Epithelial cell of proximal tubule (primary cell): ENCODE measurements around the gene KLK14. TPM values are rescaled to one million over a fixed set of nuclear protein-coding genes. Genes with fewer than 3 reads are reported as not detected.

Source experiments
- DNase-seq: peaks from one replicate; pipeline ENCODE4 v3.0.0-alpha.2; 2011; ENCODE audit warnings: low read depth
- H3K4me3 ChIP-seq: 2 replicates; pipeline ENCODE4 v1.5.1; 2011; ENCODE audit warnings: low read depth, mild to moderate bottlenecking, low read length
- total RNA-seq: library from RNA; depleted of rRNA; stranded (reverse); fragments of >200 nt; gene quantifications from 2 replicates; pipeline ENCODE4 v1.2.3, GENCODE V29; 2015
- TF ChIP-seq, protein P1 (sequence below): conservative IDR thresholded peaks from 2 replicates; pipeline ENCODE4 v1.5.1; 2012; ENCODE audit warnings: low read depth, mild to moderate bottlenecking, low read length

Gene KLK14
- total RNA-seq, 1 donor from 2014 or later: 0.17 TPM

DNA sequence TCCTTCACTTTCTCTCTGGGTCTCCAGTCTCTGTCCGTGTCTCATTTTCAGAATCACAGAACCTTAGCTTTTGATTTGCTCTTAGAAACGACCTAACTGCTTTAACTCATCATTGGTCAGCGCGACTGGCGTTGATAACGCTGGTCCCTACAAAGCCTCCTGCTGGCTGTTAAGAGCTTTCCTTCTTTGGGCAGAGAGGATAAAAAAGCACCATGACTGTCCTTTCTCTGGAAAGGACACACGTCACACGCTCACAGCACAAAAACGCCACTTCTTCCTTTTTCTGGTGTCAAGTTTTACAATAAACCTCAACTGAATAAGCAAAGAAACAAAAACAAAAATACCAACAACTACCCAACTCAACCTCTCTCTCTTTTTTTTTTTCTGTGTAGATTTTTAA, 46.2 kb downstream of the KLK14 start:
- DNase-seq: no peak
- TF ChIP-seq, protein P1, sequence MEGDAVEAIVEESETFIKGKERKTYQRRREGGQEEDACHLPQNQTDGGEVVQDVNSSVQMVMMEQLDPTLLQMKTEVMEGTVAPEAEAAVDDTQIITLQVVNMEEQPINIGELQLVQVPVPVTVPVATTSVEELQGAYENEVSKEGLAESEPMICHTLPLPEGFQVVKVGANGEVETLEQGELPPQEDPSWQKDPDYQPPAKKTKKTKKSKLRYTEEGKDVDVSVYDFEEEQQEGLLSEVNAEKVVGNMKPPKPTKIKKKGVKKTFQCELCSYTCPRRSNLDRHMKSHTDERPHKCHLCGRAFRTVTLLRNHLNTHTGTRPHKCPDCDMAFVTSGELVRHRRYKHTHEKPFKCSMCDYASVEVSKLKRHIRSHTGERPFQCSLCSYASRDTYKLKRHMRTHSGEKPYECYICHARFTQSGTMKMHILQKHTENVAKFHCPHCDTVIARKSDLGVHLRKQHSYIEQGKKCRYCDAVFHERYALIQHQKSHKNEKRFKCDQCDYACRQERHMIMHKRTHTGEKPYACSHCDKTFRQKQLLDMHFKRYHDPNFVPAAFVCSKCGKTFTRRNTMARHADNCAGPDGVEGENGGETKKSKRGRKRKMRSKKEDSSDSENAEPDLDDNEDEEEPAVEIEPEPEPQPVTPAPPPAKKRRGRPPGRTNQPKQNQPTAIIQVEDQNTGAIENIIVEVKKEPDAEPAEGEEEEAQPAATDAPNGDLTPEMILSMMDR: no peak
- H3K4me3 ChIP-seq: no peak overlapping the region

DNA sequence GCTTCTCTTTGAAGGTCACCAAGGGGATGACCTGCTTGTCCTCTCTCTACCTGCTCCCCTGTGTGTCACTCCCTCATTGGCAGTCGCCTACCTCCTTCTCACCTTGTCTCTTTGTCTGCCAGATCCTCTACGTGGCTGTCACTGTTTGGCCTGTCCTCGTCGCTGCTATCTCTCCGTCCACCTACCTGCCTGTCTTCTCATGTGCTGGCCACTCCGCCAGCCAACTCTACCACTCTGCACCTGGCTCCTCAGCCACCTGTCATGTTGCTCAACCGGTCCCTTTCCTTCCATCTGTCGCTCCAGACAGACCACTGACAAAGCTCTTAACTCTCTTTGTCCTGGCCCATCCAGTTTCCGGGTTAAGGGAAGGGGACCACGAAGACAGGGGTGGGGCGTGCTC, 48.0 kb downstream of the KLK14 start, which contains the start of gene KLK12:
TSS of gene KLK12 (minus strand) at position 299 of the 400 bp plus-strand sequence. CDS start 381 bp downstream, outside the sequence.
- DNase-seq: no peak
- TF ChIP-seq, protein P1: no peak

GRCh38 chr19:51031880-51032225, 50.8 kb downstream of the KLK14 start:
- no peak for DNase-seq
- TF ChIP-seq, protein P1: no peak
- no peak overlapping the region for H3K4me3 ChIP-seq

More for the DNA sequence above, 48.0 kb downstream of the KLK14 start, which contains the start of gene KLK12:
- H3K4me3 ChIP-seq: no peak within 1 kb of the TSS

DNA sequence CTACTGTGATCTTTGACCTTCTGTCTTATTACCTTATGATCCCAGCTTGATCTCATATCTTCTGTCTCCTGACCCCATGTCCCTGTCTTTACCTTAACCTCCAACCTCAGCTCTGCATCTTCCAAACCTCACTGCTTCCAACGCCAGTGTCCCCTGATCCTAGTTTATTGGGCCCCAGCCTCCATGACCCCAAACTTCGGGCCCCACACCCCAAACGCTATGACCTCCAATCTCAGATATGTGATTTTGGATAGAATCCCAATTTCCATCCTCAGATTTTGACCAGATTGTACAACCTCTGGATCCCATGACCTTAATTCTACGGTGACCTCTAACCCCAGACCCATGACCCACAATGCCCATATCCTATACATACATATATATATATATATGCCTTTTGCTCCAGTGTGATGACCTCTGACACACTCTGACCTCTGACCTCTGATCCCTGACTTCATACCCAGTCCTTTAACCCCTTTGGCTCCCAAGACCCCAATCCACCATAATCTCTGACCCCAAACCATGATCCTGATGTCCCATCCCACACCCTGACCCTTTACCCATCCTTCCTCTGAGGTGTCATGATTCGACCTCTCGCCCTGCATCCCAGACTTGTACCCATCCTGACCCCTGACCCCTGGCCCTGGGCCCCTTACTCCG, 51.3 kb downstream of the KLK14 start:
- TF ChIP-seq, protein P1: no peak
- H3K4me3 ChIP-seq: no peak overlapping the region
- no peak for DNase-seq

DNA sequence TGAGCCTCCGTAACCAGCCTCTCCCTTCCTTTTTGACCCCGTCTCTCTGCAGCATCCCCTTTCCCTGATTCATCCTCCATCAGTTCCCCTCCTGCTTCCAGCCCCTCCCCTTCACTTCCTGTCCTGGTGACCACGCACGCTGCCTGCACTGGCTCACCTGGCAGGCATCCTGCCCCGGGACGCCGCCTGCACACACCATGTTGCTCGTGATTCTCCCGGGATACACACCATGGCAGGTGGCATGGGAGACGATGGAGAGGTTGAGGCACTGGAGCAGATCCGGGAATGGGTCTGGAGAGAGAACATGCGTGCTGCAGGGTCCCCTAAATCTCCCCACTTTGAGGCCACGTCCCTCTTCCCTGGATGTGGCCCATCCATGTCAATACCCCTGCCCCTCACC, 52.1 kb downstream of the KLK14 start:
- DNase-seq: no peak
- H3K4me3 ChIP-seq: no peak overlapping the region
- TF ChIP-seq, protein P1: no peak

DNA sequence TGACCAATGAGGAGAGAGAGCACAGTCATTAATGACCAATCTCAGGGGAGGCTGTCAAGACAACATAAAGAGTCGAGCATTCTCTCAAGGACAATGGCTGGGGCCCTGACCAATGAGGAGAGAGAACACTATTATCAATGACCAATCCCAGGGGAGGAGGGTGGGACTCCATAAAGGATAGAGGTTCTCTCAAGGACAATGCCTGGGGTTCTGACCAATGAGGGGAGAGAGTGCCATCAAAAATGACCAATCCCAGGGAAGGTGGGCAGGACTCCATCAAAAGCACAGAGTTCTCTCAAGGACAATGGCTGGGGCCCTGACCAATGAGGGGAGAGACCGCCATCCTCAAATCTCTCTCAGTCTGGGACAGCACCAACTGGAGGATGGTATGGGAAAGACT, 53.0 kb downstream of the KLK14 start:
- no peak overlapping the region for H3K4me3 ChIP-seq
- TF ChIP-seq, protein P1: no peak
- DNase-seq: no peak

Other genes with a start within 250 kb of the KLK14 start
- gene KLK15, start 249.3 kb downstream of the KLK14 start, total RNA-seq: not detected in 2 replicates
- gene KLK3, start 228.0 kb downstream of the KLK14 start, total RNA-seq: not detected in 2 replicates
- gene KLK2, start 209.4 kb downstream of the KLK14 start, total RNA-seq: not detected in 2 replicates
- gene KLK4, start 171.5 kb downstream of the KLK14 start, total RNA-seq: not detected in 2 replicates
- 8.1 and 16.4 TPM in 2 replicates for gene KLK5, start 129.8 kb downstream of the KLK14 start, total RNA-seq
- gene KLK6, start 113.3 kb downstream of the KLK14 start, total RNA-seq: 32.2 and 65.8 TPM in 2 replicates
- gene KLK7, start 99.0 kb downstream of the KLK14 start, total RNA-seq: 9.3 and 24.8 TPM in 2 replicates
- 3.6 and 9.1 TPM in 2 replicates for gene KLK8, start 81.3 kb downstream of the KLK14 start, total RNA-seq
- 2.8 and 10.1 TPM in 2 replicates for gene KLK10, start 63.2 kb downstream of the KLK14 start, total RNA-seq
- gene KLK11, start 56.3 kb downstream of the KLK14 start, total RNA-seq: not detected in 2 replicates
- gene KLK12, start 47.9 kb downstream of the KLK14 start, total RNA-seq: not detected in 2 replicates
- gene KLK13, start 17.8 kb downstream of the KLK14 start, total RNA-seq: not detected in 2 replicates
- gene CTU1, start 25.5 kb upstream of the KLK14 start, total RNA-seq: 12.5 and 21.5 TPM in 2 replicates
- not detected in 2 replicates for gene SIGLEC9, start 42.0 kb upstream of the KLK14 start, total RNA-seq
- gene SIGLEC7, start 59.4 kb upstream of the KLK14 start, total RNA-seq: not detected in 2 replicates
- gene CD33, start 142.2 kb upstream of the KLK14 start, total RNA-seq: not detected in 2 replicates
- gene SIGLECL1, start 168.2 kb upstream of the KLK14 start, total RNA-seq: not detected in 2 replicates
- 0.06 TPM in 1 of 2 replicates, not detected in the other for gene IGLON5, start 228.8 kb upstream of the KLK14 start, total RNA-seq